ENCODE results near the gene TTC28.

Gene TTC28

GRCh38 chr22:28448625-28449024 lies 231.0 kb downstream of the TTC28 start:
- CTCF ChIA-PET: no interaction called here
- POLR2A ChIA-PET: no interaction called here
- TF ChIP-seq, protein P1, sequence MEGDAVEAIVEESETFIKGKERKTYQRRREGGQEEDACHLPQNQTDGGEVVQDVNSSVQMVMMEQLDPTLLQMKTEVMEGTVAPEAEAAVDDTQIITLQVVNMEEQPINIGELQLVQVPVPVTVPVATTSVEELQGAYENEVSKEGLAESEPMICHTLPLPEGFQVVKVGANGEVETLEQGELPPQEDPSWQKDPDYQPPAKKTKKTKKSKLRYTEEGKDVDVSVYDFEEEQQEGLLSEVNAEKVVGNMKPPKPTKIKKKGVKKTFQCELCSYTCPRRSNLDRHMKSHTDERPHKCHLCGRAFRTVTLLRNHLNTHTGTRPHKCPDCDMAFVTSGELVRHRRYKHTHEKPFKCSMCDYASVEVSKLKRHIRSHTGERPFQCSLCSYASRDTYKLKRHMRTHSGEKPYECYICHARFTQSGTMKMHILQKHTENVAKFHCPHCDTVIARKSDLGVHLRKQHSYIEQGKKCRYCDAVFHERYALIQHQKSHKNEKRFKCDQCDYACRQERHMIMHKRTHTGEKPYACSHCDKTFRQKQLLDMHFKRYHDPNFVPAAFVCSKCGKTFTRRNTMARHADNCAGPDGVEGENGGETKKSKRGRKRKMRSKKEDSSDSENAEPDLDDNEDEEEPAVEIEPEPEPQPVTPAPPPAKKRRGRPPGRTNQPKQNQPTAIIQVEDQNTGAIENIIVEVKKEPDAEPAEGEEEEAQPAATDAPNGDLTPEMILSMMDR (IDR thresholded peaks at IDR 0.05; ENCODE audit: insufficient read depth, low read length, missing control alignments): no peak
- no peak overlapping the region for H3K4me3 ChIP-seq (ENCODE audit: low read depth, low read length)
- DNase-seq (ENCODE audit: low read depth, low spot score): no peak

GRCh38 chr22:28444659-28445058 lies 235.0 kb downstream of the TTC28 start:
- ChIA-PET CTCF (interaction anchor here (0.8 to 6.6 kb wide), 4 partner anchors 10 to 424 kb away, joined by 3 to 68 read pairs (median 16); no protein-coding TSS in a partner anchor), POLR2A (no interaction called here)
- no peak for DNase-seq (ENCODE audit: low read depth, low spot score)
- no peak overlapping the region for H3K4me3 ChIP-seq (ENCODE audit: low read depth, low read length)
- TF ChIP-seq, protein P1 (IDR thresholded peaks at IDR 0.05; ENCODE audit: insufficient read depth, low read length, missing control alignments): no peak

GRCh38 chr22:28443526-28443876 lies 236.1 kb downstream of the TTC28 start:
- peak overlapping the region; percentile 64 for H3K4me3 ChIP-seq (ENCODE audit: low read depth, low read length)
- CTCF ChIA-PET: interaction anchor here (0.9 to 6.6 kb wide), 11 partner anchors 11 to 423 kb away, joined by 3 to 68 read pairs (median 4); no protein-coding TSS in a partner anchor
- POLR2A ChIA-PET: interaction anchor here (0.6 to 1.2 kb wide), 3 partner anchors 310 to 423 kb away, joined by 3 to 4 read pairs (median 3); partner anchors contain the start of gene XBP1
- no peak for DNase-seq (ENCODE audit: low read depth, low spot score)
- TF ChIP-seq, protein P1 (IDR thresholded peaks at IDR 0.05; ENCODE audit: insufficient read depth, low read length, missing control alignments): no peak

DNA sequence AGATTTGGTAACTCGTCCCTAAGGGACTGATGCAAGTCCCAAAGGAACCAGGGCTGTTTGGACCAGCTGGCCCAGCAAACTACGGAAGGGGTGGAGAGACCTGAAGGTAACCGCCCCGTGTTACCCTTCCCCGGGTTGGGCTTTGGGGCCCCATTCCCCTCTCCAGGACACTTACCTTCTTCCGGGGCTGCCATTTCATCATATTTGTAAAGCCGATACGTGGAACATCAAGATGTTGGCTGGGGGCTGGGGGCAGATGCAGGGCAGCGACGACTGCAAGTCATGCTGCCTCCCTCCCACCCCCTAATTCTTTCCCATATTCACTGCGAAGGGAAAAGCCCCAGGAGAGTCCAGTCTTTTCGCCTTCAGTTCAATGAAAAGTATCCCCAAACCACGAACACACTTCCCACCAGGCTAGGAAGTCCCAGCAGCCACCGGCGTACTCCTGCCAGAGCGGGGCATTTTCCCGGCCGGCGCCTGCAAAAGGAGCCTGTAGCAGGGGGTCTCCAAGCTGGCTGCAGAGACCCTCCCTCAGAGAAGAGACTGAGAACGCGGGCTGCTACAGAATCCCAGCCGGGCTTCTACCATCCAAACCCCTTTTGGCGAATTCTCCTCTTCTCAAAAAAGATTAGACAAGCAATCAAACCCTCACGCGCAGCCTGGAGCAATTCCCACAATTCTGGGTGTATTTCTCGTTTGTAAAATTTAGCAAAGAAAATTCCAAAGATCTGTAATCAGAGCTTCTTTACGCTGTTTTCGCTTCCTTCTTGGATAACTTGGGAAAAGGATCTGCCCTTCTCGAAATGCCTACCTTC lies 236.7 kb downstream of the TTC28 start:
- no peak for DNase-seq (ENCODE audit: low read depth, low spot score)
- POLR2A ChIA-PET: interaction anchor here (0.6 to 1.2 kb wide), 3 partner anchors 310 to 422 kb away, joined by 3 to 4 read pairs (median 3); partner anchors contain the start of gene XBP1
- CTCF ChIA-PET: interaction anchor here (0.8 to 6.6 kb wide), 15 partner anchors 12 to 423 kb away, joined by 3 to 68 read pairs (median 3); no protein-coding TSS in a partner anchor
- peak overlapping the region; percentile 64 for H3K4me3 ChIP-seq (ENCODE audit: low read depth, low read length)
- TF ChIP-seq, protein P1 (IDR thresholded peaks at IDR 0.05; ENCODE audit: insufficient read depth, low read length, missing control alignments): no peak

DNA sequence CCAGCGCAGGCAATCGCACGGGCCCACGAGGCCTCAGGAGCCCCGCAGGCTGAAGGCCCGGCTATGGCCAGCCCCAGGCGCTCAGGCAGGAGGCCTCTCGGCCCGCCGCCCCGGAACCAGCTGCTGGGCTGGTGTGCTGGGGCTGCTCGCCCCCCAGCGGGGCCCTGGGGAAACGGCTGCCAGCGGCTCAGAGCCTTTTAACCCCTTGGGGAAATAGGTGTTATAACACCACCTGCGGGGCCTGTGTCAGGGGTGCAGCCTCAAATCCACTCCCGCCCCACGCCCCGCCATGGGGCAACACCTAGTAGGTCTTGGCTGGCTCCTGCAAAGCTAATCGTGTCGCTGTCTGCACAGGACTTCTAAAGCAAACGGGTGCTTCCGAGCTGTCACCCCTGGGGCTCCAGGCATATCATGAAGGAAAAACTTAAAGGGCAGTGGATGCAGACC lies 237.4 kb downstream of the TTC28 start:
- TF ChIP-seq, protein P1 (IDR thresholded peaks at IDR 0.05; ENCODE audit: insufficient read depth, low read length, missing control alignments): peak; percentile 84
- no peak for DNase-seq (ENCODE audit: low read depth, low spot score)
- ChIA-PET CTCF (interaction anchor here (0.8 to 6.6 kb wide), 16 partner anchors 12 to 422 kb away, joined by 3 to 68 read pairs (median 4); no protein-coding TSS in a partner anchor), POLR2A (interaction anchor here (1.0 kb wide), 1 partner anchor 422 kb away, joined by 3 read pairs; no protein-coding TSS in a partner anchor)
- peak overlapping the region; percentile 64 for H3K4me3 ChIP-seq (ENCODE audit: low read depth, low read length)

DNA sequence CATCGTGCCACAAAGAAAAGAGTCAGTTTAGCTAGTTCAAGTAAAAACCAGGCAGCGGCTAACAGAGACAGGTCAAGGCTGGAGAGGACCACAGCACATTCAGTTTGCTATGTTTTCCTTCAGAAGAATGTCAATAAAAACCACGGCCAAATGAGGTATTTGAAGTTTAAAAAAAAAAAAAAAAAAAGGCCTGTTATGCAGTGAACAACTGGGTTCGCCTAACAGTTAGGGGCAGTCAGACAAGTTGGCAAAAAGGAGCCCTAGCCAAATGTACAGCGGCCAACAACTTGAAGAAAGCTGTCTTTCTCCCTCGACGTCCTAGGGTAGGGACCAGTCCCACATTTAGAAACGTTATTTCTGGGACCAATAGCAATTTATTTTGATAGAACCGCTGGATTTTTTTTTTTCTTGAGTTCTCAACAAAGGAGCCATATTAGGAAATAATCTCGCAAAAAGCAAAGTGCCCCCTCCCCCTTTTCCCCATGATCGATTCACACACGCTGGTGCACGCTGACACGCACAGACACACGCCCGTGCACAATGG lies 237.8 kb downstream of the TTC28 start:
- DNase-seq (ENCODE audit: low read depth, low spot score): no peak
- ChIA-PET POLR2A (no interaction called here), CTCF (interaction anchor here (0.6 to 6.6 kb wide), 16 partner anchors 11 to 422 kb away, joined by 3 to 68 read pairs (median 4); no protein-coding TSS in a partner anchor)
- TF ChIP-seq, protein P1 (IDR thresholded peaks at IDR 0.05; ENCODE audit: insufficient read depth, low read length, missing control alignments): no peak
- peak overlapping the region; percentile 64 for H3K4me3 ChIP-seq (ENCODE audit: low read depth, low read length)

Measured in AG04449 (cell line).